Measurements from ENCODE around the gene ACSM6. TPM values are rescaled to one million over a fixed set of nuclear protein-coding genes. Genes with fewer than 3 reads are reported as not detected.

Gene ACSM6
- total RNA-seq, 6 donors from 2014 or later = not detected

DNA sequence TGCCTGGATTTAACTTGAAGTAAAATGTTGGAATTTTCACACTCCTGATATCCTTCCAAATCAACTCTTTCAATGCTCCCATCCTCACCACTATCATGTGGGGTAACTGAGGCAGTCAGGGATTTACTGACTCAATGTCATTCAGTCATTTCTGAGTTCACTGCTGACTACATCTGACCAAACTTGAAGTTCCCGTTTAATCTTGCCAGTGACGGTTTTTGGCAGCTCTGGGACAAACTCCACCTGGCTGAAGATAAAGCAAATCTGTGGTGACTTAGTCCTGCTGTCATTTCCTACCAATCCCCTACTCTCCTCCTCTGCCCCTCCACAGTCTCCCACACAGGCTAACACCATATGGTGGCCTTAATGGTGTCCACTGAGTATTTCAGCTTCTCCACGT is 22.7 kb upstream of the ACSM6 start:
- no peaks in the 10 kb centered on the region for H3K27me3 ChIP-seq
- ATAC-seq (ENCODE audit: low FRiP score in 2 of 2) = no peak
- no peaks in the 10 kb centered on the region for H3K36me3 ChIP-seq
- 76 to 85% methylated on average over 3 of the region's 3 CpGs for WGBS, 2 donors
- DNase-seq = no peak
- no peak overlapping the region for H3K27ac ChIP-seq
- H3K4me1 ChIP-seq = no peaks in the 10 kb centered on the region
- peaks cover 0 to 4% (median 0%) of the 10 kb centered on the region in 4 donors for H3K9me3 ChIP-seq
- no peak overlapping the region for H3K4me3 ChIP-seq
- TF ChIP-seq CTCF (IDR thresholded peaks at IDR 0.05) (no peak), POLR2A (IDR thresholded peaks at IDR 0.05) (no peak), EP300 (IDR thresholded peaks at IDR 0.05) (no peak), POLR2AphosphoS5 (IDR thresholded peaks at IDR 0.05) (no peak)

- H3K27ac ChIP-seq = no peak overlapping the region
- H3K36me3 ChIP-seq = no peaks in the 10 kb centered on the region
- H3K4me3 ChIP-seq = no peak overlapping the region
- H3K4me1 ChIP-seq = no peaks in the 10 kb centered on the region
- TF ChIP-seq EP300 (IDR thresholded peaks at IDR 0.05) = no peak
- no peak for TF ChIP-seq CTCF (IDR thresholded peaks at IDR 0.05)
- TF ChIP-seq POLR2A (IDR thresholded peaks at IDR 0.05) = no peak
- TF ChIP-seq POLR2AphosphoS5 (IDR thresholded peaks at IDR 0.05) = no peak
- DNase-seq = no peak
- 73 to 95% methylated on average over 1 of the region's 1 CpG for WGBS, 2 donors
- no peaks in the 10 kb centered on the region for H3K27me3 ChIP-seq
- ATAC-seq (ENCODE audit: low FRiP score in 2 of 2) = no peak
- peaks cover 0 to 2% (median 0%) of the 10 kb centered on the region in 4 donors for H3K9me3 ChIP-seq
Measured at GRCh38 chr10:95172851-95173250, 21.2 kb upstream of the ACSM6 start.

GRCh38 chr10:95176101-95176500 is 17.9 kb upstream of the ACSM6 start:
- DNase-seq = no peak
- TF ChIP-seq POLR2A (IDR thresholded peaks at IDR 0.05) = no peak
- no peak for TF ChIP-seq EP300 (IDR thresholded peaks at IDR 0.05)
- no peak for TF ChIP-seq POLR2AphosphoS5 (IDR thresholded peaks at IDR 0.05)
- no peak for TF ChIP-seq CTCF (IDR thresholded peaks at IDR 0.05)
- Histone ChIP-seq H3K36me3 (no peaks in the 10 kb centered on the region), H3K4me1 (peaks cover 0 to under 1% (median 0%) of the 10 kb centered on the region in 4 donors), H3K9me3 (peaks cover 0 to 2% (median 0%) of the 10 kb centered on the region in 4 donors), H3K27ac (no peak overlapping the region), H3K4me3 (no peak overlapping the region), H3K27me3 (no peaks in the 10 kb centered on the region)
- 93 to 95% methylated on average over 2 of the region's 2 CpGs for WGBS, 2 donors
- ATAC-seq (ENCODE audit: low FRiP score in 2 of 2) = no peak

GRCh38 chr10:95177429-95177828 is 16.6 kb upstream of the ACSM6 start:
- TF ChIP-seq CTCF (IDR thresholded peaks at IDR 0.05) (no peak), POLR2A (IDR thresholded peaks at IDR 0.05) (no peak), POLR2AphosphoS5 (IDR thresholded peaks at IDR 0.05) (no peak), EP300 (IDR thresholded peaks at IDR 0.05) (no peak)
- Histone ChIP-seq H3K27ac (no peak overlapping the region), H3K4me3 (no peak overlapping the region), H3K27me3 (no peaks in the 10 kb centered on the region), H3K4me1 (peaks cover 6 to 12% (median 11%) of the 10 kb centered on the region in 4 donors), H3K9me3 (peaks cover 0 to 2% (median 0%) of the 10 kb centered on the region in 4 donors), H3K36me3 (no peaks in the 10 kb centered on the region)
- DNase-seq (no peak), ATAC-seq (ENCODE audit: low FRiP score in 2 of 2) (no peak)

- Histone ChIP-seq H3K27ac (no peak overlapping the region), H3K27me3 (no peaks in the 10 kb centered on the region), H3K36me3 (no peaks in the 10 kb centered on the region), H3K9me3 (peaks cover 0 to 2% (median 0%) of the 10 kb centered on the region in 4 donors), H3K4me1 (peaks cover 6 to 20% (median 16%) of the 10 kb centered on the region in 4 donors), H3K4me3 (no peak overlapping the region)
- WGBS, 2 donors = 42 to 63% methylated on average over 1 of the region's 1 CpG
- DNase-seq (no peak), ATAC-seq (ENCODE audit: low FRiP score in 2 of 2) (no peak)
- TF ChIP-seq CTCF (IDR thresholded peaks at IDR 0.05) (no peak), POLR2A (IDR thresholded peaks at IDR 0.05) (no peak), POLR2AphosphoS5 (IDR thresholded peaks at IDR 0.05) (no peak), EP300 (IDR thresholded peaks at IDR 0.05) (no peak)
Measured at GRCh38 chr10:95178266-95178665, 15.8 kb upstream of the ACSM6 start.

Data from upper lobe of left lung (tissue), 6 donors.